Measurements from ENCODE around the gene NSMCE4A.
"Not testable (repeated sequence)": the region's sequence is repeated elsewhere in the genome, so short reads cannot be mapped to it uniquely, and the experiment has no call there.

The NSMCE4A gene

GRCh38 chr10:121990015-121990677 lies 15.1 kb upstream of the NSMCE4A start:
- no peak for DNase-seq (ENCODE audit: insufficient read length, low spot score)
- no peak for FAIRE-seq
- no peak for TF ChIP-seq SPI1 (IDR thresholded peaks at IDR 0.05; ENCODE audit: low read depth, low read length)

- no peak for FAIRE-seq
- no peak for DNase-seq (ENCODE audit: insufficient read length, low spot score)
- TF ChIP-seq TAF1 (IDR thresholded peaks at IDR 0.05; ENCODE audit: low read depth, low read length) = no peak
- TF ChIP-seq PAX5 (IDR thresholded peaks at IDR 0.05; ENCODE audit: insufficient read depth, low read length, severe bottlenecking) = no peak
- TF ChIP-seq POLR2A (IDR thresholded peaks at IDR 0.05; ENCODE audit: low read depth, low read length) = no peak
- no peak for TF ChIP-seq POU2F2 (IDR thresholded peaks at IDR 0.05; ENCODE audit: low read depth, low read length)
- no peak for TF ChIP-seq SPI1 (IDR thresholded peaks at IDR 0.05; ENCODE audit: low read depth, low read length)
- no peak for TF ChIP-seq POLR2AphosphoS5 (IDR thresholded peaks at IDR 0.05; ENCODE audit: low read depth, low read length)
Observed at GRCh38 chr10:121988361-121989324, 13.6 kb upstream of the NSMCE4A start, which contains the start of gene TACC2. Gene TACC2 (plus strand): TSS chr10:121989163. CDS start chr10:122021982, 32,819 bp downstream.

GRCh38 chr10:121984463-121984862 lies 9.4 kb upstream of the NSMCE4A start:
- DNase-seq (ENCODE audit: insufficient read length, low spot score) = no peak
- TF ChIP-seq POLR2A (IDR thresholded peaks at IDR 0.05; ENCODE audit: low read depth, low read length) (no peak), PAX5 (IDR thresholded peaks at IDR 0.05; ENCODE audit: insufficient read depth, low read length, severe bottlenecking) (no peak), POLR2AphosphoS5 (IDR thresholded peaks at IDR 0.05; ENCODE audit: low read depth, low read length) (no peak), TAF1 (IDR thresholded peaks at IDR 0.05; ENCODE audit: low read depth, low read length) (no peak), POU2F2 (IDR thresholded peaks at IDR 0.05; ENCODE audit: low read depth, low read length) (no peak), SPI1 (IDR thresholded peaks at IDR 0.05; ENCODE audit: low read depth, low read length) (no peak)
- no peak for FAIRE-seq

- no peak for FAIRE-seq
- TF ChIP-seq TAF1 (IDR thresholded peaks at IDR 0.05; ENCODE audit: low read depth, low read length) = no peak
- no peak for TF ChIP-seq POLR2A (IDR thresholded peaks at IDR 0.05; ENCODE audit: low read depth, low read length)
- no peak for TF ChIP-seq POU2F2 (IDR thresholded peaks at IDR 0.05; ENCODE audit: low read depth, low read length)
- TF ChIP-seq SPI1 (IDR thresholded peaks at IDR 0.05; ENCODE audit: low read depth, low read length) = no peak
- no peak for TF ChIP-seq POLR2AphosphoS5 (IDR thresholded peaks at IDR 0.05; ENCODE audit: low read depth, low read length)
- TF ChIP-seq PAX5 (IDR thresholded peaks at IDR 0.05; ENCODE audit: insufficient read depth, low read length, severe bottlenecking) = no peak
- DNase-seq (ENCODE audit: insufficient read length, low spot score) = no peak
Observed at GRCh38 chr10:121983852-121984251, 8.8 kb upstream of the NSMCE4A start.

- TF ChIP-seq TAF1 (IDR thresholded peaks at IDR 0.05; ENCODE audit: low read depth, low read length) = no peak
- no peak for TF ChIP-seq PAX5 (IDR thresholded peaks at IDR 0.05; ENCODE audit: insufficient read depth, low read length, severe bottlenecking)
- no peak for TF ChIP-seq POLR2AphosphoS5 (IDR thresholded peaks at IDR 0.05; ENCODE audit: low read depth, low read length)
- no peak for TF ChIP-seq POU2F2 (IDR thresholded peaks at IDR 0.05; ENCODE audit: low read depth, low read length)
- no peak for TF ChIP-seq SPI1 (IDR thresholded peaks at IDR 0.05; ENCODE audit: low read depth, low read length)
- TF ChIP-seq POLR2A (IDR thresholded peaks at IDR 0.05; ENCODE audit: low read depth, low read length) = no peak
- FAIRE-seq (no peak), DNase-seq (ENCODE audit: insufficient read length, low spot score) (no peak)
Observed at GRCh38 chr10:121981346-121981745, 6.3 kb upstream of the NSMCE4A start.

- TF ChIP-seq POLR2AphosphoS5 (IDR thresholded peaks at IDR 0.05; ENCODE audit: low read depth, low read length) (no peak), PAX5 (IDR thresholded peaks at IDR 0.05; ENCODE audit: insufficient read depth, low read length, severe bottlenecking) (no peak), SPI1 (IDR thresholded peaks at IDR 0.05; ENCODE audit: low read depth, low read length) (no peak), POLR2A (IDR thresholded peaks at IDR 0.05; ENCODE audit: low read depth, low read length) (no peak)
- DNase-seq (ENCODE audit: insufficient read length, low spot score) (no peak), FAIRE-seq (no peak)
Observed at GRCh38 chr10:121978511-121978910, 3.5 kb upstream of the NSMCE4A start.

- DNase-seq (ENCODE audit: insufficient read length, low spot score) (no peak), FAIRE-seq (no peak)
Observed at GRCh38 chr10:121976607-121977006, 1.6 kb upstream of the NSMCE4A start.

GRCh38 chr10:121975295-121976086 lies 474 bp upstream of the NSMCE4A start:
- 0 out of 2 replicates have a peak, but pooled peaks have one; percentile 21 for TF ChIP-seq SPI1 (IDR thresholded peaks at IDR 0.05; ENCODE audit: low read depth, low read length)
- TF ChIP-seq POLR2AphosphoS5 (IDR thresholded peaks at IDR 0.05; ENCODE audit: low read depth, low read length) = no peak
- FAIRE-seq = no peak
- no peak for DNase-seq (ENCODE audit: insufficient read length, low spot score)

More at GRCh38 chr10:121976607-121977006, 1.6 kb upstream of the NSMCE4A start:
- TF ChIP-seq TAF1 (IDR thresholded peaks at IDR 0.05; ENCODE audit: low read depth, low read length) (no peak), POU2F2 (IDR thresholded peaks at IDR 0.05; ENCODE audit: low read depth, low read length) (no peak), SPI1 (IDR thresholded peaks at IDR 0.05; ENCODE audit: low read depth, low read length) (no peak), POLR2AphosphoS5 (IDR thresholded peaks at IDR 0.05; ENCODE audit: low read depth, low read length) (no peak), POLR2A (IDR thresholded peaks at IDR 0.05; ENCODE audit: low read depth, low read length) (no peak), PAX5 (IDR thresholded peaks at IDR 0.05; ENCODE audit: insufficient read depth, low read length, severe bottlenecking) (no peak)

GRCh38 chr10:121974019-121974534 lies 940 bp downstream of the NSMCE4A start:
- FAIRE-seq = no peak
- no peak for DNase-seq (ENCODE audit: insufficient read length, low spot score)
- TF ChIP-seq POU2F2 (IDR thresholded peaks at IDR 0.05; ENCODE audit: low read depth, low read length) (no peak), POLR2AphosphoS5 (IDR thresholded peaks at IDR 0.05; ENCODE audit: low read depth, low read length) (no peak), TAF1 (IDR thresholded peaks at IDR 0.05; ENCODE audit: low read depth, low read length) (no peak), SPI1 (IDR thresholded peaks at IDR 0.05; ENCODE audit: low read depth, low read length) (no peak), POLR2A (IDR thresholded peaks at IDR 0.05; ENCODE audit: low read depth, low read length) (no peak), PAX5 (IDR thresholded peaks at IDR 0.05; ENCODE audit: insufficient read depth, low read length, severe bottlenecking) (no peak)

- DNase-seq (ENCODE audit: insufficient read length, low spot score) = not testable (repeated sequence)
Observed at GRCh38 chr10:121969086-121969485, 5.9 kb downstream of the NSMCE4A start.

More at GRCh38 chr10:121969086-121969485, 5.9 kb downstream of the NSMCE4A start:
- not testable (repeated sequence) for FAIRE-seq

All from GM12891 (cell line).